SU-DHL-6 (cell line): ENCODE results near the gene SLC12A2.

ENCODE experiments used
- H2AFZ ChIP-seq: fragments of 200-600 bp; sonication (generic); 2 replicates; pipeline ENCODE4 v1.6.1; 2014; ENCODE audit warnings: low read depth, mild to moderate bottlenecking, moderate library complexity, mixed read lengths, antibody characterized with exemption, low read length; ENCODE audit not compliant: severe bottlenecking
- H3F3A ChIP-seq: fragments of 200-600 bp; shearing (Covaris generic); 2 replicates; pipeline ENCODE4 v1.6.0; 2016; ENCODE audit warnings: antibody characterized with exemption, mild to moderate bottlenecking; ENCODE audit not compliant: insufficient read depth
- H3K27ac ChIP-seq: fragments of 200-600 bp; sonication (generic); 2 replicates; pipeline ENCODE4 v1.5.1; 2016; ENCODE audit warnings: low read depth, mild to moderate bottlenecking, low read length, moderate library complexity, mixed read lengths
- H3K27me3 ChIP-seq: fragments of 200-600 bp; sonication (generic), shearing (Covaris generic); 2 replicates; pipeline ENCODE4 v1.6.0; 2014; ENCODE audit warnings: mild to moderate bottlenecking, low read length
- H3K36me3 ChIP-seq: fragments of 200-600 bp; sonication (generic); 2 replicates; pipeline ENCODE4 v1.6.1; 2014; ENCODE audit warnings: mild to moderate bottlenecking, low read length, mixed read lengths
- H3K4me2 ChIP-seq: fragments of 300-600, 200-600 bp; shearing (Covaris generic), sonication (generic); 2 replicates; pipeline ENCODE4 v1.6.0; 2014; ENCODE audit warnings: low read length, low read depth, mild to moderate bottlenecking; ENCODE audit not compliant: poor library complexity, severe bottlenecking
- H3K4me3 ChIP-seq: fragments of 200-600 bp; sonication (generic); 2 replicates; pipeline ENCODE4 v1.5.1; 2014; ENCODE audit warnings: antibody characterized with exemption, low read length, mild to moderate bottlenecking, mixed read lengths; ENCODE audit not compliant: insufficient read depth, poor library complexity, severe bottlenecking
- H3K79me2 ChIP-seq: fragments of 200-600 bp; sonication (generic); 2 replicates; pipeline ENCODE4 v1.6.1; 2014; ENCODE audit warnings: mild to moderate bottlenecking, low read length, moderate library complexity; ENCODE audit not compliant: insufficient read depth
- H3K9ac ChIP-seq: fragments of 200-600 bp; sonication (generic); 2 replicates; pipeline ENCODE4 v1.7.0; 2014; ENCODE audit warnings: mild to moderate bottlenecking, low read length
- H3K9me2 ChIP-seq: fragments of 200-600 bp; sonication (generic); replicated peaks from 2 replicates; pipeline ENCODE4 v1.6.1; 2014; ENCODE audit warnings: low read length; ENCODE audit not compliant: insufficient read depth
- H3K9me3 ChIP-seq: fragments of 200-600 bp; sonication (generic); 2 replicates; pipeline ENCODE4 v1.6.1; 2014; ENCODE audit warnings: low read length, mixed read lengths; ENCODE audit not compliant: insufficient read depth
- H4K20me1 ChIP-seq: fragments of 200-600 bp; sonication (generic); 2 replicates; pipeline ENCODE4 v1.6.1; 2014; ENCODE audit warnings: low read depth, mild to moderate bottlenecking, antibody characterized with exemption, low read length, moderate library complexity, mixed read lengths
- EZH2phosphoT487 ChIP-seq: fragments of 200-600 bp; sonication (generic), shearing (Covaris generic); conservative IDR thresholded peaks from 2 replicates; pipeline ENCODE4 v1.6.1; 2018; ENCODE audit warnings: mild to moderate bottlenecking, antibody characterized with exemption, low read length, moderate library complexity, mixed read lengths
- TF ChIP-seq, protein P1 (sequence below): fragments of 200-600 bp; sonication (generic); IDR thresholded peaks from one replicate; pipeline ENCODE4 v1.5.1; 2017; ENCODE audit warnings: antibody characterized with exemption, mild to moderate bottlenecking, low read length, moderate library complexity; ENCODE audit not compliant: insufficient read depth, poor library complexity, severe bottlenecking

SLC12A2 gene

DNA sequence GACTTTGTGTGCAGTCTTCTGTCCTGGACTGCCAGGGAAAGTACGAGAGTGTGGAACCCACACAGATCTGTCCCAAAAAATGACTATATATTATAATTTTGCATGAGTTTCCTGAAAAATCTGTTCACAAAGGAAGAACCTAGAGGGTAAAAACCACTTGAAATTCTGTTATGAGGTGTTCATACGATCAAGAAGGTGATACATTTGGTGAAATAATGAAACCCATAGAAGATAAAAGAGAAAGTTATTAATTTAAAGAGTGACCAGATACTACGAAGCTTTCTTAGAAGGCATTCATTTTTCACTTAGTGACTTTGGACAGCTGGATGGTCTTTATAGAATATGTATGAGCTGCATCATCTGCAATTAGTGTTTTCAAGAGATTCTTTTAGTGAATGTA, 32.9 kb downstream of the SLC12A2 start:
- Histone ChIP-seq H3K9me2 (no peaks in the 10 kb centered on the region), H3K79me2 (no peaks in the 10 kb centered on the region), H3K4me3 (no peak overlapping the region), H4K20me1 (no peaks in the 10 kb centered on the region), H3K27me3 (no peaks in the 10 kb centered on the region), H3K9ac (no peak overlapping the region), H3K4me2 (no peak overlapping the region), H3K36me3 (peaks cover 55% of the 10 kb centered on the region), H2AFZ (no peak overlapping the region), H3K27ac (no peak overlapping the region), H3F3A (no peaks in the 10 kb centered on the region), H3K9me3 (0 out of 2 replicates have a peak, but pooled peaks cover 6% of the 10 kb centered on the region)
- TF ChIP-seq, protein P1, sequence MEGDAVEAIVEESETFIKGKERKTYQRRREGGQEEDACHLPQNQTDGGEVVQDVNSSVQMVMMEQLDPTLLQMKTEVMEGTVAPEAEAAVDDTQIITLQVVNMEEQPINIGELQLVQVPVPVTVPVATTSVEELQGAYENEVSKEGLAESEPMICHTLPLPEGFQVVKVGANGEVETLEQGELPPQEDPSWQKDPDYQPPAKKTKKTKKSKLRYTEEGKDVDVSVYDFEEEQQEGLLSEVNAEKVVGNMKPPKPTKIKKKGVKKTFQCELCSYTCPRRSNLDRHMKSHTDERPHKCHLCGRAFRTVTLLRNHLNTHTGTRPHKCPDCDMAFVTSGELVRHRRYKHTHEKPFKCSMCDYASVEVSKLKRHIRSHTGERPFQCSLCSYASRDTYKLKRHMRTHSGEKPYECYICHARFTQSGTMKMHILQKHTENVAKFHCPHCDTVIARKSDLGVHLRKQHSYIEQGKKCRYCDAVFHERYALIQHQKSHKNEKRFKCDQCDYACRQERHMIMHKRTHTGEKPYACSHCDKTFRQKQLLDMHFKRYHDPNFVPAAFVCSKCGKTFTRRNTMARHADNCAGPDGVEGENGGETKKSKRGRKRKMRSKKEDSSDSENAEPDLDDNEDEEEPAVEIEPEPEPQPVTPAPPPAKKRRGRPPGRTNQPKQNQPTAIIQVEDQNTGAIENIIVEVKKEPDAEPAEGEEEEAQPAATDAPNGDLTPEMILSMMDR = no peak
- TF ChIP-seq EZH2phosphoT487 = no peak

GRCh38 chr5:128118214-128118613, 34.6 kb downstream of the SLC12A2 start:
- Histone ChIP-seq H4K20me1 (no peaks in the 10 kb centered on the region), H3K4me3 (no peak overlapping the region), H3K27me3 (no peaks in the 10 kb centered on the region), H2AFZ (no peak overlapping the region), H3K9me3 (0 out of 2 replicates have a peak, but pooled peaks cover 6% of the 10 kb centered on the region), H3K36me3 (peaks cover 52% of the 10 kb centered on the region), H3K27ac (no peak overlapping the region), H3K4me2 (no peak overlapping the region), H3K9me2 (no peaks in the 10 kb centered on the region), H3K79me2 (no peaks in the 10 kb centered on the region), H3K9ac (no peak overlapping the region), H3F3A (no peaks in the 10 kb centered on the region)
- no peak for TF ChIP-seq EZH2phosphoT487
- TF ChIP-seq, protein P1 = no peak

GRCh38 chr5:128121651-128122050, 38.1 kb downstream of the SLC12A2 start:
- no peaks in the 10 kb centered on the region for H3F3A ChIP-seq
- TF ChIP-seq EZH2phosphoT487 = no peak
- TF ChIP-seq, protein P1 = no peak
- H3K9ac ChIP-seq = no peak overlapping the region
- no peak overlapping the region for H3K4me2 ChIP-seq
- H3K4me3 ChIP-seq = no peak overlapping the region
- H3K9me2 ChIP-seq = no peaks in the 10 kb centered on the region
- H2AFZ ChIP-seq = no peak overlapping the region
- 0 out of 2 replicates have a peak, but pooled peaks cover 6% of the 10 kb centered on the region for H3K9me3 ChIP-seq
- H3K79me2 ChIP-seq = no peaks in the 10 kb centered on the region
- no peaks in the 10 kb centered on the region for H4K20me1 ChIP-seq
- H3K36me3 ChIP-seq = peaks cover 22% of the 10 kb centered on the region
- no peak overlapping the region for H3K27ac ChIP-seq
- H3K27me3 ChIP-seq = no peaks in the 10 kb centered on the region

GRCh38 chr5:128123936-128124335, 40.4 kb downstream of the SLC12A2 start:
- TF ChIP-seq EZH2phosphoT487 = no peak
- TF ChIP-seq, protein P1 = no peak
- Histone ChIP-seq H4K20me1 (peaks cover 4% of the 10 kb centered on the region; the same call in 1 of the 2 replicates), H3K9me2 (no peaks in the 10 kb centered on the region), H3F3A (no peaks in the 10 kb centered on the region), H2AFZ (no peak overlapping the region), H3K9ac (no peak overlapping the region), H3K27ac (no peak overlapping the region), H3K9me3 (no peaks in the 10 kb centered on the region), H3K27me3 (no peaks in the 10 kb centered on the region), H3K36me3 (0 out of 2 replicates have a peak, but pooled peaks cover 2% of the 10 kb centered on the region), H3K4me3 (no peak overlapping the region), H3K4me2 (no peak overlapping the region), H3K79me2 (no peaks in the 10 kb centered on the region)
